CD4-positive, alpha-beta T cell treated with Interleukin-12 subunit alpha and Interleukin-12 subunit beta, for 1 hour (primary cell): ENCODE measurements around the gene TMEM171.

ENCODE experiments used
- DNase-seq: peaks from one replicate; pipeline ENCODE4 v3.0.0-alpha.2; 2020

TMEM171 gene, protein sequence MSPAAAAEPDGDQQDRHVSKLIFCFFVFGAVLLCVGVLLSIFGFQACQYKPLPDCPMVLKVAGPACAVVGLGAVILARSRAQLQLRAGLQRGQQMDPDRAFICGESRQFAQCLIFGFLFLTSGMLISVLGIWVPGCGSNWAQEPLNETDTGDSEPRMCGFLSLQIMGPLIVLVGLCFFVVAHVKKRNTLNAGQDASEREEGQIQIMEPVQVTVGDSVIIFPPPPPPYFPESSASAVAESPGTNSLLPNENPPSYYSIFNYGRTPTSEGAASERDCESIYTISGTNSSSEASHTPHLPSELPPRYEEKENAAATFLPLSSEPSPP

DNA sequence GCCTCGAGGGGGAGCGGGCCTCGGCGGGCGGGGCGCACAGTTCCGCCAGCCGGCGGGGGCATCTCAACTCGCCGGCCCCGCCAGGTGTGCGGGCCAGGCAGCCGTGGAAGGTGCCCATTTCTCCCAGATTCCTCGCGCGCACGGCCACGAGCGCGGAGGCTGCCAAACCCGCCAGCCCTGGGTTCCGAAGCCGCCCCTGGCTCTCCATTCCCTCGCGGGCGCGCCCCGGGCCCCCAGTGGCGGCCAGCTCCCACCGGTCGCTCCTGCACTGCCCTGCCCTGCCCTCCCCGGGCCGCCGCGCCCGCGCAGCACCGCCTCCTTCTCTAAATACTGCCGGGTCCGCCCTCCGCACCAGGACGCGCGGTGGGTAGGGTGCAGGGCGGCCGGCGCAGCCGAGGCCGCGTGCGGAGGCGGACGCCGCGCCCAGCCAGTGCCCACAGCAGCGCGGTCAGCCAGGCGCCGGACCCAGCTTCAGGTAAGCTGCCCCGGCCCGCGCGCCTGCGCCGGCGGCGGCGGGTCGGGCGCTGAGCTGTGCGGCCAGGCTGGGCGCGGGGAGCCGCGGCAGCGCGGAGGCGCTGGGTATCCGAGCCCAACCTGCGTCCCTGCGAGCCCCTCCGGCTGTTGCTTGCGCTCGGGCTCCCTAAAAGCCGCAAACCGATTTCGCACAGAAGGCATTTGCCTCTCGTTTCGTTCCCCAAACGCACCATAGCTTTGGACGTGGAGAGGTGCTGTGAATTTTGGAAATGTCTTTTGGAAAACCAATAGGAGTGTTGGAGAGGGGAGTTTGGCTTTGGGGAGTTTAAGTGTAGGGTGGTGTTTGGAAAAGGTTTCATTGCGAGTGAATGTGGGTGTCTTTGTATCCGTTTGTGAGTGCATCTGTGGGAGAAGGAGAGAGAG, at the start of gene TMEM171:
Gene TMEM171 (plus strand): TSS at position 354 of the 897 bp plus-strand sequence. CDS start 2,799 bp downstream, outside the sequence.
- DNase-seq = no peak

GRCh38 chr5:73081093-73081492, 39.3 kb upstream of the TMEM171 start:
- DNase-seq = no peak

DNA sequence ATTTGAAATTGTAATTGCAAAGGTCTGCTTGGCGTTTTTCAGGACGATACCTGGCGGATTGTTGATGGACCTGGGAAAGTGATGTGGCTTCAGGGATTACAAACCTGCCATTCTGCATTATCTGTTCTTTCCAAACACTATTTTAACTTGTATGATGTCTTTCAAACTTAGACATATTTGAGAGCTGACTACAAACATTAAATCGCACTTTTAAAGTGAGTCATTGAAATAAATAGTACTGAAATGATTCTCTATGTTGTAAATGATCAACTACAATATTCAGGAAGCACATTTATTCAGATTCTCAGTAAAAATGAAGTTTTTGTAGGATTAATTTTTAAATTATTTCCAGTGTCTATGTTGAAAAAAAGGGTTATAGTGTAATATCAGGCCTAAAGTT, 32.3 kb upstream of the TMEM171 start:
- DNase-seq = no peak

DNA sequence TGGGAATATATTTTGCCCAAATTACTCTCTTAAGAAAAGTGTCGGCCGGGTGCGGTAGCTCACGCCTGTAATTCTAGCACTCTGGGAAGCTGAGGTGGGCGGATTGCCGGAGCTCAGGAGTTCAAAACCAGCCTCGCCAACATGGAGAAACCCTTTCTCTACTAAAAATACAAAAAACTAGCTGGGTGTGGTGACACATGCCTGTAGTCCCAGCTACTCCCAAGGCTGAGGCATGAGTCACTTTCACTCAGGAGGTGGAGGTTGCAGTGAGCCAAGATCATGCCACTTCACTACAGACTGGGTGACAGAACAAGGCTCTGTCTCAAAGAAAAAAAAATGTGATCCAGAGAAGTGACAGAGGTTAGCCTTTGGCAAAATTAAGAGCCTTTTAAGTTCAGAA, 26.4 kb upstream of the TMEM171 start:
- DNase-seq = no peak

GRCh38 chr5:73094415-73094814, 26.0 kb upstream of the TMEM171 start:
- DNase-seq = no peak

- no peak for DNase-seq
These were observed 24.7 kb upstream of the TMEM171 start for GRCh38 chr5:73095564-73096238.

- DNase-seq = peak; percentile 15
These were observed 24.2 kb upstream of the TMEM171 start for GRCh38 chr5:73096239-73096575.

DNA sequence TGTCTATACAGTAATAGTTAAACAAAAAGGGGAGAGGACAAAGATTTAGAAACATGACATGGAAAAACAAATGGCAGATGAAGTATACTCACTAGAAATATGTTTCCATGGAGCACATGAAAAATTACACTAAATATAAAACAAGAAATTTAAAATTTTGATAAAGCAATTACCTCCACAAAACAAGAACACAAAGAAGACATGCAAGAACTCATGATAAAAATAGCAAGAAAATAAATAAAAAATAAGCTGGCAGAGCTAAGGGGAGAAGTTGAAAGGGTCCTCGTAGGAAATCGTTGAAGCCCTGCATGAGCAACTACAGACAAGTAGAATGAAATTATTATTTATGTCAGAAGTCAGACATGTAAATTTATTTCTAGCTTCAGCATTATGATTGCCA, 22.6 kb upstream of the TMEM171 start:
- no peak for DNase-seq

DNA sequence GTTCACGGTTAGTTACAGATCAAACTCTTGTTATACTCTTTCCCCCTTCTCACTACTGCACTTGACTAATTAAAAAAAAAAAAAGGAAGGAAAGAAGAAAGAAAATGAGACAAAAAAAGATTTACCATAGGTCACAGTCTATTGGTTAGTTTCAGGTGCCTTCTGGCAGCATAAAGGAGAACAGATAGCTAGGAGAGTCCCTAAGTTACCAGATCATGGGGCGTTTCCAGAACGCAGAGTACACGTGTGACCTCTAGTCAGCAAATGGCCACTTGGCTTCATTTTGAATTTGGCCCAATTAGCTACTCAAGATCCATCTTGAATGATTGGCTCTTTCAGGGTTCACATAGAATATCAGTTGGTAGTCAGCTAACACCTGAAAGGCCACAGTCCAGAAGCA, 20.3 kb upstream of the TMEM171 start:
- DNase-seq = no peak

- no peak for DNase-seq
These were observed 16.5 kb upstream of the TMEM171 start for GRCh38 chr5:73103870-73104299.

DNA sequence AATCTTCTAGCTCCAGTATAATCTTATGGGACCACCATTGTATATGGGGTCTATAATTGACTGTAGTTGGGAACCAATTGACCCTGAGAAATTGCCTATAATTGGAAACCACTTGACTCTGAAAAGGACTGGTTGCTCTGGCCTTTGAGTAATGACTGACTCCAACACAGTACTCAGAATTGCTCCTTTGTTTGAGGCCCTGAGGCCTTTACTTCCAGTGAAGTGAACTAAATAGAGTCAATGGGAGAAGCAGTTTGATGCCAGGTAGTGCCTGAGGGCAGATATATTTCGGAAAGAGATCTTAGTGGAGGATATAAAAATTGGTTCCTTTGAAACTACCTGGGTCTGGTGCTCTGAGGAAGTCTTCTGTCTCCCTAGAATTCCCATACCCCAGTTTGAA, 16.0 kb upstream of the TMEM171 start:
- DNase-seq = no peak

DNA sequence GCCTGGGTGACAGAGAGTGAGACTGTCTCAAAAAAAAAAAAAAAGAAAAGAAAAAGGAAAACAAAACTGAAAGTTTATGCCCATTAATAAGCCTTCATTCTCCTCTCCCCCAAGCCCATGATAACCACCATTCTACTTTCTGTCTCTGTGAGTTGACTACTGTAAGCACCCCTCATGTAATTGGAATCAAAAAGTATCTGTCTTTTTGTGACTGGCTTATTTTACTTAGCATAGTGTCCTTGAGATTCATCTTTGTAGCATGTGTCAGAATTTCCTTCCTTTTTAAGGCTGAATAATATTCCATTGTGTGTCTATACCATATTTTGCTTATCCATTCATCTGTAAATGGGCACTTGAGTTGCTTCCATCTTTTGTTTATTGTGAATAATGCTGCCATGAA, 14.0 kb upstream of the TMEM171 start:
- no peak for DNase-seq

GRCh38 chr5:73110190-73110589, 10.2 kb upstream of the TMEM171 start:
- no peak for DNase-seq

GRCh38 chr5:73111536-73111935, 8.8 kb upstream of the TMEM171 start:
- DNase-seq = no peak

GRCh38 chr5:73112359-73112758, 8.0 kb upstream of the TMEM171 start:
- no peak for DNase-seq

- DNase-seq = no peak
These were observed 6.2 kb upstream of the TMEM171 start for GRCh38 chr5:73114044-73114688.

- no peak for DNase-seq
These were observed 4.8 kb upstream of the TMEM171 start for GRCh38 chr5:73115399-73116051.

- DNase-seq = no peak
These were observed 3.9 kb upstream of the TMEM171 start for GRCh38 chr5:73116506-73116905.

DNA sequence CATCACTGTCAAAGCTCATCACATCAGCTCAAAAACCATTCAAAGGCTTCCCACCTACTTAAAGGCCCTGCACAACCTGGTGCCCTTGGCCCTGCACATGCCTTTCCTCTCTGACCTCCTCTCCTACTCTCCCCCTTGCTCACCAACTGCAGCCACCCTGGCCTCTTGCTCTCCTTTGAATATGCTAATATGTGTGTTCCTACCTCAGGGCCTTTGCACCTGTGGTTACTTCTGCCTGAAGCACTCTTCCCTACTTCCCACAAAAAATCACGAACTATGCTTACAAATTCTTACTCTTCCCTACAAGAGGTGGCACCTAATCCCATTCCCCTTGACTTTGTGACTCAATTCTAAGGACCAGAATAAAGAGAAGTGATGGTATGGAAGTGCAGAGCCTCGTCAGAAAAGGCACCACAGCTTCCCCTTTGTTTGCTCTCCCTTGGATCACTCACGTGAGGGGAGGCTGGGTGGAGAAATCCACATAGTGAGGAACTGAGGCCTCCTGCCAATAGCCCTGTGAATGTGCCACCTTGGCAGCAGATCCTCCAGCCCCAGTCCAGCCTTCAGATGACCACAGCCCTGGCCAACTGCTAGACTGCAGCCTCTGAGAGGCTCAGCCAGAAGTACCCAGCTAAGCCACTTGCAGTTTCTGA, 3.2 kb upstream of the TMEM171 start:
- DNase-seq = no peak

- no peak for DNase-seq
These were observed 1.9 kb upstream of the TMEM171 start for GRCh38 chr5:73118391-73118973.

- DNase-seq = no peak
These were observed 771 bp upstream of the TMEM171 start for GRCh38 chr5:73119451-73120157.
